ENCODE results near the gene SHC3. TPM values are rescaled to one million over a fixed set of nuclear protein-coding genes. Genes with fewer than 3 reads are reported as not detected.

Gene SHC3
- total RNA-seq, 1 experiment from 2014 or later = 0.69 TPM

DNA sequence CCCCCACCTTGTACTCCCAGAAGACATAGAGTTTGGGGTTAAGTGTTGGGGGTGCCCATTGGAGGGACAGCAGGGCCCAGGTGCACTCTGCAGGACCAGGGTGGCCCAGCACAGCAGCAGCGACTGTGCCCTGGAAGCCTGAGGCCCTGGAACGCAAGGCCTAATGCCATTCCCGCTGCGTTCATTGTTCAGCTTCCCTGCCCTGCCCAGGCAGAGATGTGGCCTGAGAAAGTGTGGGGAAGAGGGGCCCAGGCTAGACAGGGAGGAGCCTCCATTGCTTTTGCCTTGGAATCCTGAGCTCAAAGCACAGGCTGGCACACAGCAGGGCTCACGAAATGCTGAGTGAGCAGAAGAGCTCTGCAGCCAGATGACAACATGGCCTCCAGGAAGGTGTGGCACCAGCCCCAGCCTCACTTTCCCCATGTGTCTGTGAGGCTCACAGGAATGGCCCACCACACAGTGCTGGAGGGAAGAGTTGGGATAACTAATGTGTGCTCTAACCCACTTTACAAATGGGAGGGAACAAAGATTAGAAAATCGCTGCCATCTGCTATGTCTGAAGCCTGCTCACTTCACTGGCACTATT is 168.0 kb downstream of the SHC3 start:
- 0 out of 2 replicates have a peak, but pooled peaks cover 2% of the 10 kb centered on the region for H3K36me3 ChIP-seq
- H3K9me3 ChIP-seq = no peaks in the 10 kb centered on the region
- no peaks in the 10 kb centered on the region for H3K27me3 ChIP-seq
- no peak overlapping the region for H3K4me3 ChIP-seq
- no peak for DNase-seq

DNA sequence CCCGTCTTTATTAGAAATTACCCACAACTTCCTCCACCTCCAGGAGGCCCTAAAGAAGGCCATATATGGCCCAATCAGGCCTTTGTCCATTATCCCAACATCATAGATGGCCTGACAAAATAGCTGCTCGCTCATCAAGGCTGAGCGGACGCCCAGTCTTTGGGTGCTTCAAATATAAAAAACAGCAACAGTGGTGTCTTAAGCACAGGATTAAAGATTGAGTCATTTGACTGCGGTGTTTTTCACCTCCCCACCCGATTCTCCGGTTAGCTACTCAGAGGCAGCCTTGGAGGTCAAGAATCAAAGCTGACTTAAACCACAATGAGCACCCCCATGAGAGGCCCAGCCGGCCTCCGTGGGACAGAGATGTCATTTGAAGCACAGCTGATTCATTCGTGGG is 168.6 kb downstream of the SHC3 start:
- DNase-seq = no peak
- H3K9me3 ChIP-seq = no peaks in the 10 kb centered on the region
- H3K27me3 ChIP-seq = no peaks in the 10 kb centered on the region
- no peak overlapping the region for H3K4me3 ChIP-seq
- 0 out of 2 replicates have a peak, but pooled peaks cover 5% of the 10 kb centered on the region for H3K36me3 ChIP-seq

DNA sequence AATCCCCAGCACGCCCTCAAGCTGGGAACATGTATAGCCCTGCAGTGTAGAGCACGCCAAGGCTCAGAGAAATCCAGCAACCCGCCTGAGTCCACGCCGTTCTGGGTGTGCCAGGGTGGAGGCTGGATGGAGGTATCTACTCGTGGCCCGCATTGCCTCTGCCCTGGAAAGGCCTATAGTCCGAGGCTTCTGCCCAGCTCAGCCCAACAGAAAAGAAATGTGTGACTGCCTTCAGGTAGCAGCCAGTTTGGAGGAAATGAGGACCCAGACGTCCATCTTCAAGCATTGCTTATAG is 169.1 kb downstream of the SHC3 start:
- peaks cover 8% of the 10 kb centered on the region for H3K36me3 ChIP-seq
- DNase-seq = no peak
- no peak overlapping the region for H3K4me3 ChIP-seq
- no peaks in the 10 kb centered on the region for H3K9me3 ChIP-seq
- H3K27me3 ChIP-seq = no peaks in the 10 kb centered on the region

DNA sequence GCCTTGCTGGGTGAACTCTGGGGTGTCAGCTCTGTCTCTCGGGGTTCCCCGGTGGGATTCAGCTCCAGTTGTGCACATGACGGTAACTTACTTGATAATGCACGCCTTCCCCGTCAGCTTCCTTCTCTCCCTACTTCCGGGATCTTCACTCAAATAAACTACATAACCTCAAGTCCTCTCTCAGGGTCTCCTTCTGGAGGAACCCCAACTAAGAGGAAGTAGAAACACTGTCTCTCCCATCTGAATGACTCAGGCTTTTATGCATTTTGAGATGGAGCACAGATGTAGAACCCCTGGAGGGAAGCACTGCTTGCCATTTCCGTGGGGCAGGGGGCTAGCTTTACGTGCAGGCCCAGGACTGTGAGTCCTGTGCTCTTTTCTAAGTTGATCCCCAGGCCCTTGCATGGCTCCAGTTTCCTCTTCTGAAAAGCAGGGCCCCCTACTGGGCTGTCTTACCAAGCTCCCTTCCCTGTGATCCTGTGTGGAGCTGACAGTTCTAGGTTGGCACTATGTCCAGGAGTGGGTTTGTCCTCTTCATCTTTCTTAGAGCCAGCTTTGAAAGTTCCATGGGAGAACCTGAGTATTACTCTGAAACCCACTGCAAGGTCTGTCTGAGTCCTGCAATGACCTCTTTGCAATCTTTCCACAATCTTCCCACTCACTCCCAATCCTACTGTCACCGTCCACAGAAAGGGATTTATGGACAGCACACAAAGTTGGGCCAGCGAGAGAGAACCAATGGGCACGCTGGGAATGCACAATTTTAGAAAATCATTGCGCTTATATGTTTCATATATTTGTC is 169.7 kb downstream of the SHC3 start:
- DNase-seq = no peak
- no peaks in the 10 kb centered on the region for H3K9me3 ChIP-seq
- no peak overlapping the region for H3K4me3 ChIP-seq
- H3K36me3 ChIP-seq = peaks cover 10% of the 10 kb centered on the region
- no peaks in the 10 kb centered on the region for H3K27me3 ChIP-seq

DNA sequence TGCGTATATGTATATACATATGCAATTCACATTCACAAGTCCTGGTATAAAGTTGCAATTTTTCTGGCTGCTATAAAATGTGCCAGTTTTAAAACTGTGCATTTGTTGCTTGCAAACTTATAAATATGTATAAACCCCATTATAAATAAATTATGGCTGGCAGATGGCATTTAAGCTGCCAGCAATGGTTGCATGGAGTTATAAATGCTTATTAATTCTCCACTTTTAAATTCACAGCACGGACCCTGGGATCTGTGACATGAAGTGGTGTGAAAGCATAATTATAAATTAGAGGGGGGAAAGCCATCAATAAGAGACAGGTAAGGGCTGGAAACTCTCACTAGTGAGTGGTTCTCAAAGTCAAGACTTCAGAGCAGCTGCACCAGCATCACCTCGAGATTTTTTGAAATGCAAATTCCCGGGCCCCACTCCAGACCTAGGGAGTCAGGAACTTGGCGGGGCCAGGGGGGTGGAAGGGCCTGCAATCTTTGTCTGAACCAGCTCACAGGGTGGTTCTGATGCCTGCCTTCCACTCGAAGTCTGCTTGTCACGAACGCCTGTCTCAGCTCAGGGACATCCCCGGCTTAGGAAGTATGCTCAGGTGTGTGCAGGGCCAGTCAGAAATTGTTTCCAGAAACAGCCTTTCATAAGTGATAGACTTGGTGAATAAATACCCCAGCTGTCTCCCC is 170.4 kb downstream of the SHC3 start:
- DNase-seq = no peak
- H3K4me3 ChIP-seq = no peak overlapping the region
- no peaks in the 10 kb centered on the region for H3K27me3 ChIP-seq
- no peaks in the 10 kb centered on the region for H3K9me3 ChIP-seq
- H3K36me3 ChIP-seq = peaks cover 18% of the 10 kb centered on the region

DNA sequence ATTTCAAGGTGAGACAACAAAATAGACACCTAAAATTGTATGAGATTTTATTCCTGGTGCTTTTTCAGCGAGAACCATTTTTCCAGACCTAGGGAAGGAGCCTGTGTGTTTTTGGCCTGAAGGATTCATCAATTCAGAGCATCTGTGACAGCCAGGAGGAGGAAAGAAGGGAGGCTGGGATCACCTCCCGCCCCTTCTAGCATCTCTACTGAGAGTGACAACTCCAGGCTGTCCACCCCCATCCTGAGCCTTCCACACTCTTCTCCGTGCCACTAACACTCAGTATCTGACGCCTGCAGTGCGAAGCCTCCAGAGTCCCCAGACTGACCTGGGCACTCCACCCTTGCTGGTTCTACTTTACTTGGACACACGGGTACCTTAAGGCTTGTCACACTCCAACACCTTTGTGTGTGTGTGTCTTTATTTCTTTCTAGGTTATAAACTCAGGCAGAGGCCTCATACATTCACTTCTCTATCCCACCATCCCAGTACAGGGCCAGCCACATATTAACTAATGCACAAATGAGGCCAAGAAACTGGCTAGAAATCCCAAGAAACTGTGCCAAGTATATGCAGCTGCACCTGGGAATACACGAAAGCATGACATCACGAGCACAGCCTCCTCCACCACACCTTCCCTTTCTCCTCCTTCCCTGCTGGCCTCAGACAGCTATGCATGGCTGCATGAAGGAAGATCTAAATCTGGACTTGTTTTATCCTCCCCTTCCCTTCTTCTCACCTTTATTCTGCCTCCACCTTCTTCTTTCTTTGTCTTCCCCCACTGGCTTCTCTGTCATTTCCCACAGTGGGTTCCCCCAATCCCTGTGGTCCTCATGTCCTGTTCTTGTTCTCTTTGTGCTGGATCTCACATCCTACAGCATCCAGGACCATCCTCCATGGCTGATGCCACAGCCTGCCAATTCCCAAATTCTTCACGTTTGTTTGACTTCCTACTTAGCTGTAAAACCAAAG is 171.3 kb downstream of the SHC3 start:
- Histone ChIP-seq H3K36me3 (peaks cover 26% of the 10 kb centered on the region), H3K4me3 (no peak overlapping the region), H3K27me3 (no peaks in the 10 kb centered on the region), H3K9me3 (no peaks in the 10 kb centered on the region)
- DNase-seq = no peak

DNA sequence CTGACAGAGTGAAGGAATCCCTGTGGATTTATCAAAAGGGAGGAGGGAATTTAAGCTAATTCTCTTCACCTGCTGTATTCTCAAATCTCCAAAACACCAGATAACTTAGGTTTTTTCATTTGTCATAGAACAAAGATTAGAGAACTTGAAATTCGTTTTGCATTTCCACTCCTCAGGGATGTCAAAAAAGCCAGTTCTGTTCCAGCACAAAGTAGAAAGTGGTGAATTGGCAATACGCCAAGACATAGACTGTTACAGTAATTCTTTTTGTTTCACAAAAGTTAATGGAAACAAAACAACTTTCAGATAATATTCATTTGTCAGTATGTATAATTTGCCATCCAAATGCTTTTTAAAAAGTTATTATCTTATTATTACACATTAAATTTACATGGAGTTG is 172.4 kb downstream of the SHC3 start:
- H3K27me3 ChIP-seq = no peaks in the 10 kb centered on the region
- H3K36me3 ChIP-seq = peaks cover 36% of the 10 kb centered on the region
- DNase-seq = no peak
- H3K9me3 ChIP-seq = no peaks in the 10 kb centered on the region
- H3K4me3 ChIP-seq = no peak overlapping the region

DNA sequence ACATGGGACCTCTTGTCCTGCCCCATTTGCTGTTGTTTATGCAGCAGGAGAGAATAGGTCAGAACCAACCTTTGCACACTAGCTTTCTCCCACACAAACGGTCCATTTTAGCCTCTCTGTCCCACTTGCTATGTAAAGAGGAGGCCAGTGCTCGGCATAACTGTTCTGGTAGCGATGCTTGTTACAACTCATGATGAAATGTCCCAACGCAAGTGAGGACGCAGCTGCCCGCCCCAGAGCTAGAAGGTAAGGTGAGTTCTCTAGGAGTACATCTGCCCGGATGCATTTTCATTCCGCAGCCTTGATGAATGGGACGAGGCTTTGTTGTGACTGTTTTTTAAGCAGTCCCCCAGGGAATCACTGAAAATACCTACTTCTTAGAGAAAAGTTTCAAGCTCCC is 173.3 kb downstream of the SHC3 start:
- H3K27me3 ChIP-seq = no peaks in the 10 kb centered on the region
- DNase-seq = no peak
- no peaks in the 10 kb centered on the region for H3K9me3 ChIP-seq
- peaks cover 42% of the 10 kb centered on the region for H3K36me3 ChIP-seq
- no peak overlapping the region for H3K4me3 ChIP-seq

DNA sequence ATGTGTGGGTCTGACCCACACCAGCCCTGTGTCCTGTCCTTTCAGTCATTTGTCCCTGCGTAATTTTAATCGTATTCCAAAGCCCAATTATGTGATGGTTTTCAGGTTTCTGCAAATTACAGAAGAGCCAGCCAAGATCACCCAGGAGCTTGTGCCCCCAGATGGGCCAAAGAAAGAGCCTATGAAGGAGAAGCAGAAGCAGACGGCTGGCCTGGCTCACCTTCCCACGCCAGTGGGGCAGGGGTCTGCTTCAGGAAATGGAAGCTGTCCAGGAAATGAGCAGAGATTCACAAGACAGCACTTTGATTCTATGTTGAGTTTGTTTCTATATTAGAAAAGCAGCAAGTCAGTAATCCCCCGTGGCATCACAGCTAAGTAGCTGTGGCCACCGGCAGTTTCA is 175.6 kb downstream of the SHC3 start:
- H3K9me3 ChIP-seq = no peaks in the 10 kb centered on the region
- H3K4me3 ChIP-seq = no peak overlapping the region
- H3K36me3 ChIP-seq = peaks cover 59% of the 10 kb centered on the region
- no peak for DNase-seq
- H3K27me3 ChIP-seq = no peaks in the 10 kb centered on the region

DNA sequence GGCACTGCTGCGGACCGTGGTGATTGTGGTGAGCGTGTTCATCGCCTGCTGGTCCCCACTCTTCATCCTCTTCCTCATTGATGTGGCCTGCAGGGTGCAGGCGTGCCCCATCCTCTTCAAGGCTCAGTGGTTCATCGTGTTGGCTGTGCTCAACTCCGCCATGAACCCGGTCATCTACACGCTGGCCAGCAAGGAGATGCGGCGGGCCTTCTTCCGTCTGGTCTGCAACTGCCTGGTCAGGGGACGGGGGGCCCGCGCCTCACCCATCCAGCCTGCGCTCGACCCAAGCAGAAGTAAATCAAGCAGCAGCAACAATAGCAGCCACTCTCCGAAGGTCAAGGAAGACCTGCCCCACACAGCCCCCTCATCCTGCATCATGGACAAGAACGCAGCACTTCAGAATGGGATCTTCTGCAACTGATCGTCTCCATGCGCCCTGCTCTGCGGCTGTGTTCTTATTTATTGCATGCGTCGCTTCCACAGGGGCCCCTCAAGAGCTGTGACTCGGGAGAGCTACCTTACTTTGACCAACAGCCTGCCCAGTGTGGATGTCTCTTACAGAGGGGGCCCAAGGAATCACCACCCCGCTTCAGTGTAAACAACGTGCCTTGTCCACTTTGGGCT is 176.6 kb downstream of the SHC3 start:
- no peak for DNase-seq
- Histone ChIP-seq H3K36me3 (peaks cover 68% of the 10 kb centered on the region), H3K4me3 (no peak overlapping the region), H3K9me3 (no peaks in the 10 kb centered on the region), H3K27me3 (no peaks in the 10 kb centered on the region)

DNA sequence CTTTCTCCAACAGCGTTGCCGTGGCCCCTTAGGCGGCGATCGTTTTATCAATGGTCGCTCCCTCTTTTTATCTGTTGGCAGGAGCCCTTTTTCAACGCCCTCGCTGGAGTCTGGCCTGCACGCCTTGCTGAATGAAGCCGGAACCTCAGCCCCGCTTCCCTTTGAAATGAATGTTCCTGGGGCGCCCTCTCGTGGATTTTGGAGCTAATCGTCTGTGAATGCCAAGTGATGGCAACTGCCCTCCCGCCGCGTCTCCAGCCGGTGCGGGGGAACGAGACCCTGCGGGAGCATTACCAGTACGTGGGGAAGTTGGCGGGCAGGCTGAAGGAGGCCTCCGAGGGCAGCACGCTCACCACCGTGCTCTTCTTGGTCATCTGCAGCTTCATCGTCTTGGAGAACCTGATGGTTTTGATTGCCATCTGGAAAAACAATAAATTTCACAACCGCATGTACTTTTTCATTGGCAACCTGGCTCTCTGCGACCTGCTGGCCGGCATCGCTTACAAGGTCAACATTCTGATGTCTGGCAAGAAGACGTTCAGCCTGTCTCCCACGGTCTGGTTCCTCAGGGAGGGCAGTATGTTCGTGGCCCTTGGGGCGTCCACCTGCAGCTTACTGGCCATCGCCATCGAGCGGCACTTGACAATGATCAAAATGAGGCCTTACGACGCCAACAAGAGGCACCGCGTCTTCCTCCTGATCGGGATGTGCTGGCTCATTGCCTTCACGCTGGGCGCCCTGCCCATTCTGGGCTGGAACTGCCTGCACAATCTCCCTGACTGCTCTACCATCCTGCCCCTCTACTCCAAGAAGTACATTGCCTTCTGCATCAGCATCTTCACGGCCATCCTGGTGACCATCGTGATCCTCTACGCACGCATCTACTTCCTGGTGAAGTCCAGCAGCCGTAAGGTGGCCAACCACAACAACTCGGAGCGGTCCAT is 177.4 kb downstream of the SHC3 start:
- DNase-seq = peak; percentile 74

DNA sequence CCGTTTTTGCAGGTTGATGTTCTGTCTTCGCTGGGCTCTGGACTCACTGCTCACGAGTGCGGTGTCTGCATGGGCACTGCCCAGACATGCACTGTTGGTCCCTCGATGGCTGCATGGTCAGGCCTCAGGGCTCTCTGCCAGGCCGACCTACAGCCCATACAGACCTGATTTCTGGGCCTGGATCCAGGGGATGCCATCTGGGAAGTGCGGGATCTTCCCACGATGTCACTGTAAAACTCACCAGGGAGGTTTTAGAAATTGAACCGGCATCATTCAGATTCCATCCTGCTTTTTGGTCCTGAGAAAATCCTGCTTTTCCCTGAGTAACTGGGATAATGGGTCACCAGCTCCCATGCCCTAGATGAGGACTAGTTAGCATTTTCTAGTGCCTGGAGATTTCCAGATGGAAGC is 178.2 kb downstream of the SHC3 start:
- no peaks in the 10 kb centered on the region for H3K9me3 ChIP-seq
- H3K4me3 ChIP-seq = no peak overlapping the region
- DNase-seq = no peak
- peaks cover 82% of the 10 kb centered on the region for H3K36me3 ChIP-seq
- no peaks in the 10 kb centered on the region for H3K27me3 ChIP-seq

More for the DNA sequence above, 177.4 kb downstream of the SHC3 start:
- no peaks in the 10 kb centered on the region for H3K9me3 ChIP-seq
- H3K36me3 ChIP-seq = peaks cover 76% of the 10 kb centered on the region
- no peak overlapping the region for H3K4me3 ChIP-seq
- H3K27me3 ChIP-seq = no peaks in the 10 kb centered on the region

DNA sequence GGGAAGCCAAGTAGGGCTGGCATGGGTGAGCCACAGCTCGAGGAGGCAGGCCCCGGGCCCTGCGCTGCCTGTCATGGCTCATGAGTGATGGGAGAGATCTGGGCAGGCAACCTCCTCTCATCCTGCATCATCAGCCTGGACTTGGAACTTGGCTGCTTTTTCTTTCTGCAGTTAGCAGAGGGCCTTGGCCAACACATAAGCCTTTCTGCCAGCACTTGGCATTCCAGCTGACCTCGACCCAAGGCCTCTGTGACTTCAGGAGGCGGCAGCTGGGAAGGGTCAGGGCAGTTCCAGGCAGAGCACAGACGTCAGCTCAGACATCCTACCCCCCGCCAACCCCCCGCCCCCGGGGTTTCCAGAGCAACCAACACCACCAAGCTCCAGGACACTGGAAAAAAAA is 179.7 kb downstream of the SHC3 start:
- Histone ChIP-seq H3K36me3 (peaks cover 81% of the 10 kb centered on the region), H3K27me3 (no peaks in the 10 kb centered on the region), H3K4me3 (no peak overlapping the region), H3K9me3 (no peaks in the 10 kb centered on the region)
- peak; percentile 94 for DNase-seq

DNA sequence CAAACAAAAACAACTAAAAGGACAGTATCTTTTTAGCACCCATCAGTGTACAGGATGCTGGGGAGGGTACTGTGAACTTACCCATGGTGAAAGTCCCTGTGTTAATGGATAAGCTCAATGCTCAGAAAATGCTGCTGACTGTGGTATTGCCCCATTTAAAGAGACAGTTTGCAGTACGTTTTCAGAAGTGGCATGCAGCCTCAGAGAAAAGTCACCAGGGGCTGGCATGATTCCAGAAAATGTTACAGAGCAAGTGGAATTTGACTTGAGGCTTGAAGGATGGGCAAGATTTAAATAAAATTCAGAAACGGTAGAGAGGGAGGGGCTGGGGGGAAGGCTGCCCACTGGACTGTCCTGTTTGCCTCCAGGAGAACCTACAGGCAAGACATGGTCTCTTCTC is 180.1 kb downstream of the SHC3 start:
- Histone ChIP-seq H3K27me3 (no peaks in the 10 kb centered on the region), H3K9me3 (no peaks in the 10 kb centered on the region), H3K36me3 (peaks cover 78% of the 10 kb centered on the region), H3K4me3 (no peak overlapping the region)
- no peak for DNase-seq

DNA sequence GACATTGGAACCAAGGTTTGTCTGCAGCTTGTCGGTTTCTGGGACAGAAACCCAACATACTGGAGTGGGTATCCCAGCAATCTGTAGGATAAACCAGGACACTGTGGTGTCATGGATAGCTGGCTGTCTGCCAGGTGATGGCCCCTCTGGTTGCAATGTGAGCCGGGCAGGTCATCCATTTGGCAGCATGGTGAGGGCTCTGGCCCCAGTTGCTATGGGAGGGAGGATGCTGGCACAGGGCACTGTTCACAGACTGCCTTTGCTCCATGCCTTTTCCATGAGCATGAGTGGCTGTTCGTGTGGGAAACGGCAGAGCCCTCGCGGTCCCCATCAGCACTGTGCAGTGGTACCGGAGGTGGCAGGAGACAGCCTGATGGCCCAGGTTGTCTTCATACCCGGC is 181.0 kb downstream of the SHC3 start:
- no peaks in the 10 kb centered on the region for H3K27me3 ChIP-seq
- no peaks in the 10 kb centered on the region for H3K9me3 ChIP-seq
- H3K4me3 ChIP-seq = no peak overlapping the region
- DNase-seq = no peak
- H3K36me3 ChIP-seq = peaks cover 74% of the 10 kb centered on the region

DNA sequence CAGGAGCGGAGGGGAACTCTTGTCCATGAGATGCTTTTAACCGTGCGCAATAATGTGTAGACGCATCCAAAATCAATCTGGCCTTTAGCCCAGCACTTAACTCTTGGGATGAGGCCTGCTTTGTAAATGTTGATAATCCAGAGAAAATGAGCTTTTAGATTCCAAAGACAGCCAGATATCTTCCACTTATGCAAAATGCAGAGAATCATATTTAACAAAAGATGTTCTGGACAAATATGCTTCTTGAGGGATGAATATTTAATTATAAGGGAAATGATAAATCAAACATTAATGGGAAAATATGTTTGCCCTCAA is 181.7 kb downstream of the SHC3 start:
- Histone ChIP-seq H3K27me3 (no peaks in the 10 kb centered on the region), H3K4me3 (no peak overlapping the region), H3K36me3 (peaks cover 70% of the 10 kb centered on the region), H3K9me3 (no peaks in the 10 kb centered on the region)
- DNase-seq = no peak

Measured in MG63 (cell line).